G401 (cell line): ENCODE data around the gene MFAP3L. TPM values are rescaled to one million over a fixed set of nuclear protein-coding genes. Genes with fewer than 3 reads are reported as not detected.

Experiments
- DNase-seq: peaks from one replicate; pipeline ENCODE4 v3.0.0-alpha.2; 2015; ENCODE audit warnings: low spot score
- in situ Hi-C: cut with HindIII; loops from 2 replicates; pipeline ENCODE4 v1.10.0; 2016; ENCODE audit warnings: low sequenced_read_pairs, mixed read lengths
- total RNA-seq: library from RNA; depleted of rRNA; stranded (reverse); fragments of >200 nt; shearing (Covaris generic); gene quantifications from 2 replicates; pipeline ENCODE4 v1.2.3, GENCODE V29; 2014

MFAP3L gene
- total RNA-seq, 1 experiment from 2014 or later = 1.7 TPM

- in situ Hi-C loops = no loop called here
- DNase-seq = no peak
Observed at GRCh38 chr4:170001011-170001744, 25.0 kb downstream of the MFAP3L start.

GRCh38 chr4:169999923-170000322, 26.3 kb downstream of the MFAP3L start:
- DNase-seq = no peak
- in situ Hi-C loops = no loop called here

DNA sequence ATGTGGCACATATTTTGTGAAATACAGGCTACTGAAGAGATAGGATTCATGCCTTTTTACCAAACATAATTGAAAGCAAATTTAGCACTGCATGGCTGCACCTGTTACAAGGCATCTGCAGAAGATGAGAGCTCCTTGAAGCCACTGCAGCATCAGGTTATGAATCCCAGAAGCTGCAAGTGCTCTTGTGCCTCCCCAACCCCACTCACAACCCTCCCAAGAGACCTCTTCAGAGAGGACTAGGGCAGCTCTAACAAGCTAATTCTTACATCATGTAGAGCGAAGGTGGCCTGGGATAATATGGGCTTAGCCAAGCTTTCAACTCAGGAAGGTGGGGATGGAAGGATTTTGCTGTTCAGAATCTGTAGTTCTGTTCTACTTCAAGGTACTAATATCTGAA, 27.2 kb downstream of the MFAP3L start:
- in situ Hi-C loops = no loop called here

DNA sequence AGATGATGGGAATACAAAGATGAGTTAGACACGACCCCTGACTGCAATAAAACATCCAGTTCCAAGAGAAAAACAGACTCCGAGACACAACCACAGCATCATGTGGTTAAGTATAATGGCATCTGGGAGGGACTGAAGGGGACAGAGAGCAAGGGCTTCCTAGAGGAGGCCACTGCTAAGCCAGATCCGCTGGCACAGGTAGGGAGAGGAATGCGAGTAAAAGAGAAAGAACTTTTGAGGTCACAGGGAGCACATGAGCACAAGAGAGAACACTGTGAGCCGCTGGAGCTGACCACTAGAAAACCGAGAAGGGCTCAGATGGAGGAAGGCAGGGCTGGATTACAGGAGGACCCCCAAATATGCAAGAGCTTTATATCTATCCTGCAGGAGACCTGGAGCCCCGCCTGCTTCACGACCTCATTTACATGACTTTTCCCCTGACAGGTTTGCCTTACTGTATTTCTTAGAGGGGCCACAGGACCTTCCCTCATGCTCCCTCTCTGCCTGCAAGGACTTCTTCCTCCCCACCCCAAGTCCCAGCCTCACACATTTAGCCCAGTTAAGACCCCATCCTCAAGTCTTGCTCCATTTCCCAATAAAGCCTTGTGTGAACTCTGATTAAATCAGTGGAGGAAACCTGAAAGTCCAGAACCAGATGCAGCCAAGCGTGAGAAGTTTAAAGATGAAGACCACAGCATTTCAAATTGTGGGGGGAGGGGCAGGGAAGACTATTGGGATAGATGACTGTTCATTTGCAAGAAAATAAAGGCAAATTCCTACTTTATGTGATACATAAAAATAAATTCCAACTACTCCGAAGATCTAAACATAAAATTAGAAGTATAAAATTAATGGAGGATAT, 29.6 kb downstream of the MFAP3L start:
- no peak for DNase-seq

More for the DNA sequence above, 27.2 kb downstream of the MFAP3L start:
- DNase-seq = no peak

DNA sequence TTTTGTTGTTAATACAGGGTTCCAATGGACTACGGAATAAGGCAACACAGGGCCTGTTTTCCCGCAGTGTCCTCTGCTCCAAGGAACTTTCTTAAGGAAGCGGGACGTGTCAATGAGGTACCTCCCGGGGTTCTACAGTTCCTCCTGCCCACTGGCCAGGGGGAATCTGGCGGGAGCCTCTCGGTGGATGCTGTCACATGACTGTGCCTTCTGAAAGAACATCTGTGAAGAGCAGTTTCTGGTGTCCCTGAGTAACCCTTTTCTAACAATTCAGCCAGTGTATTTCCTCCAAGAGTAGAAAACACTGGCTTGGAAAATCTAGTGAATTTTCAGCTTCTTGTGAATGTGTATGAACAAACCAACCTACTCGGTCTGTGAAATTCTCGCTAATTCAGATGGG, 32.7 kb downstream of the MFAP3L start:
- DNase-seq = peak; percentile 36
- in situ Hi-C loops = no loop called here

More for the DNA sequence above, 29.6 kb downstream of the MFAP3L start:
- in situ Hi-C loops = no loop called here

- in situ Hi-C loops = no loop called here
- DNase-seq = no peak
Observed at GRCh38 chr4:169988252-169988651, 37.9 kb downstream of the MFAP3L start.

GRCh38 chr4:169987327-169988228, 38.6 kb downstream of the MFAP3L start:
- in situ Hi-C loops = no loop called here
- DNase-seq = no peak

DNA sequence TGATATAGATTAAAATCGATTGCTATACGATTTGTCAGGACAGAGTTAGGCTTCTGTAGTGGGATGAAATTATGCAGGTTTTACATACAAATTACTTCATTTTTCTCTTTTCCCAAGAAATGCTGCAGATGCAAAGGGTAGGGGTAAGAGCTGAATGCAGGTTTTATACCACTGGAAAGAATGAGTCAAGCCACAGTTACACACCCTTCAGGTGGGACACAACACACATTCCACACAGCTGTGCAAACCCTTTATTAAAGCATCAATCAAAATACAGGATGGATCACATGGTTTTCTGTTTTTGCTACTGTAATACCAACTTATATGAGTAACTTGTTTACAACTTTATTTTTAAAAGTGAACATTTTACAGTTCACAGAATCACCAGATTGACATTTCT, 39.8 kb downstream of the MFAP3L start:
- DNase-seq = no peak
- in situ Hi-C loops = no loop called here

- in situ Hi-C loops = no loop called here
- peak; percentile 8 for DNase-seq
Observed at GRCh38 chr4:169985881-169986280, 40.3 kb downstream of the MFAP3L start.

DNA sequence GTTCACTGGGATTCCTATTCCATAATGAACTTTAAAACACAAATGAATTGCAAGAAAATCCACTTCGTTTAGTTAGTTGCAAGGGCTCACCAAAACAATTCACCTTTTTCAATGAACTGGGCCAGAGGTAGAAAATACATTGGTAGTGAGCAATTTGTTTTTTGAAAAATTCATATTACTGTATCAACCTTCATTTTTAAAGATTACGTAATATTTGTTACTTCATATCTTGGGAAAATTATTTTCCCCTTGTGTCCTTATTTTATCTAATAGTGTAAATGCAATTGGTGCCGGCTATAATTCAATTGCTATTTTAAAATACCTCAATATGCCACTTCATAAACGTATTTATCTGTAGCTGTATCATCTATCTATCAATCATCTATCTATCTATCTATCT, 41.5 kb downstream of the MFAP3L start:
- in situ Hi-C loops = no loop called here
- no peak for DNase-seq

DNA sequence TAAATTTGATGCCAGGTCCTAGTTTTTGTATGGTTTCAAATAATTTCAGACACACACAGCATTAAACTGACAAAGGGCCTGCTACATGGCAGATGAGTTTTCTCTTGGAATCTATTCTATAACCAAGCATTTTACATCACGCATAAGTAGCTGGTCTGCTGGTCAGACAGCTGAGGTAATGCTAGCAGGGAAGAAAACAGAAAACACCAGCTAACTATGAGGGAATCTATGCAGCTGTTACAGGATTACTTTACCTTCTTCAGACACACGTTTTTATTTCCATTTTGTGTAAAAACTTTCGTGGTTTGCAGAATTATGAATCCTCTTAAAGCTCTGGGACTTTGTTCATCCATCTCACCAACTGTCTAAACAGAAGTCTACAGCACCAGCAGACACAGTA, 42.0 kb downstream of the MFAP3L start:
- in situ Hi-C loops = no loop called here

GRCh38 chr4:169976951-169977350, 49.2 kb downstream of the MFAP3L start:
- in situ Hi-C loops = no loop called here
- no peak for DNase-seq

More for the DNA sequence above, 42.0 kb downstream of the MFAP3L start:
- no peak for DNase-seq

DNA sequence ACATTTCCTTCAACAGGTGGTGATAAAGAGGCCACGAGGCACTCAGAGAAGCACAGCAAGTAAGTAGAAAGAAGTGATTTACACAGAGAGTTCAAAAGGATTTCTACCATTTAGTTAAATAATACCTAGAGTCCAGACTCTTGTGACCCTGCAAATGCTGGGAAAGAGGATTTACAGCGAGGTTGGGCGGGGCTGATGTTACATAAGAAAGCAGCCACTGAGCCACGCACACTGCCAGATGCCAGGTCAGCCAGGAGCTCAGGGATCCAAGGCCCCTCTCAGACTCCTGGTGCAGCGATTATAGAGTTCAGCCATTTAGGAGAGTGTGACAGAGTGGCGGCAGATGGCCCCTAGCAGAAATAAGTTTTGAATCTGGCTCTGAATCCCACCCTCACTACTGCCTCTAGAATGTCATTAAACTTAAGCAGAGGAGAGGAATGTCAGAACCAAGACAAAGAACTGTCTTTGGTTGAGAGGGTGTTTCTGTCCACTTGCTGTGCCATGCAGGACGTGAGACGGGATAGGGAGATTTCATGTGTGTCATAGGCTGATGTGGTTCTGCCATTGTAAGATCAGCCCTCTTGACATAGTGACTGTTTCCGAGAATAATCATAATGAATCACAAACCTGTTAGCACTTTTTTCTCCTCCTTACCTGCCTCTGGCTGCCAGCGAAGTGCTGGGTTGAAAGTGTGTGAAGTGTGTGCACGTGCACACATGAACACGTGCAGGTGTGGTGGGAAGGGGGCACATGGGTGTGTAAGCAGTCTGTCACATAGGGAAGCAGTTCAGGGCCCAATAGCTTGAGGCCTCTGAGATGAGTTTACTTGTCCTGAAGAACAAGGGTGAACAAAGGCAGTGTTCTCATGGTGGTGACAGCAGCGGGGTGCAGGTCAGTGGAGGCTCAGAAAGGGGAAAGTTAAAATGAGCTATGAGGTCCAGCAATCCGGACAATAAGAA, 50.1 kb downstream of the MFAP3L start:
- in situ Hi-C loops = no loop called here

GRCh38 chr4:169975131-169975837, 50.9 kb downstream of the MFAP3L start:
- in situ Hi-C loops = no loop called here
- DNase-seq = no peak

More for the DNA sequence above, 50.1 kb downstream of the MFAP3L start:
- no peak for DNase-seq

DNA sequence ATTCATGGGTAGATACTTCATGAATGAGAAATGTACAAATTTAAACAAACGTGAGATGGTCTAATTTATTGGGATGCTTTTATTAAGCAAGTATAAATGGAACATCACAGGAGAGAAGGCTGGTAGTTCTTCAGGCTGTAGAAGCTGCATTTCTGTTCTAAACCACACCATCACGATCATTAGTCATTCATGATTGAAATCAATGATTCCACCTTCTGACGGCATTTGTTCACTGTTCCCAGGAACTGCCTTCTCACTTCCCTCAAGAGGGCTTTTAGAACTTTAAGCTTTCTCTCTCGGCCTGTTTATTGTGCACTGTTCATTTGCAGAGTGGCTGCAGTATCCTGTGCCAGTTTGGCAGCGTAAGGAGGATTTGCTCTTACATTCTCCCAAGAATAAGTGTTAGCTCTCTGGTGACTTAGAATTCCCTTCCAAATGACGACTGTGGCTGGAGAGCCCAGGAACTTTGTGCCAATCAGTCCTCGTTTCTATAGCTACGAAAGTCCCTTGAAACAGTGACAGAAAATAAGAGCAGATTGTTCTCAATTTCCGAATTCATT, 54.7 kb downstream of the MFAP3L start:
- in situ Hi-C loops = no loop called here
- peak; percentile 32 for DNase-seq

GRCh38 chr4:169968999-169969398, 57.2 kb downstream of the MFAP3L start:
- no peak for DNase-seq
- in situ Hi-C loops = no loop called here

DNA sequence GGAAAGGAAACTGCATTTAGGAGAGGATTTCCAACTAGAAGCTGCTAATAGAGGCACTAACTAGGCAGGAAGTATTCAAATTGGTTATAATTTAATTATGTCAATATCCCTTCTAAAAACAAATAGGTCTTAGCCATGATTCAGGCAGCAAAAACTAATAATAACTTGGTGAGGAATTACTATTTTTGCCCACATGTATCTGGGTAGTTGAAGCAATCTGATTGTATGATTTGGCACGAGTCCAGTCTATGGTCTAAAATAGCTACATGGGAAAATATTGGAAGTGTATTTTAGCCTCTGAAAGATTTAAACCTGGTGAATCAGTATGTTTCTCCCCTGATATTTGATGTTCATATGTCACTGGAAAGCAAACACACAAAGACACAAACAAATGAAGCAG, 62.2 kb downstream of the MFAP3L start:
- in situ Hi-C loops = no loop called here
- no peak for DNase-seq
